ENCODE measurements around the gene FAM216A.
"Not testable (repeated sequence)": the region's sequence is repeated elsewhere in the genome, so short reads cannot be mapped to it uniquely, and the experiment has no call there.

Gene FAM216A

DNA sequence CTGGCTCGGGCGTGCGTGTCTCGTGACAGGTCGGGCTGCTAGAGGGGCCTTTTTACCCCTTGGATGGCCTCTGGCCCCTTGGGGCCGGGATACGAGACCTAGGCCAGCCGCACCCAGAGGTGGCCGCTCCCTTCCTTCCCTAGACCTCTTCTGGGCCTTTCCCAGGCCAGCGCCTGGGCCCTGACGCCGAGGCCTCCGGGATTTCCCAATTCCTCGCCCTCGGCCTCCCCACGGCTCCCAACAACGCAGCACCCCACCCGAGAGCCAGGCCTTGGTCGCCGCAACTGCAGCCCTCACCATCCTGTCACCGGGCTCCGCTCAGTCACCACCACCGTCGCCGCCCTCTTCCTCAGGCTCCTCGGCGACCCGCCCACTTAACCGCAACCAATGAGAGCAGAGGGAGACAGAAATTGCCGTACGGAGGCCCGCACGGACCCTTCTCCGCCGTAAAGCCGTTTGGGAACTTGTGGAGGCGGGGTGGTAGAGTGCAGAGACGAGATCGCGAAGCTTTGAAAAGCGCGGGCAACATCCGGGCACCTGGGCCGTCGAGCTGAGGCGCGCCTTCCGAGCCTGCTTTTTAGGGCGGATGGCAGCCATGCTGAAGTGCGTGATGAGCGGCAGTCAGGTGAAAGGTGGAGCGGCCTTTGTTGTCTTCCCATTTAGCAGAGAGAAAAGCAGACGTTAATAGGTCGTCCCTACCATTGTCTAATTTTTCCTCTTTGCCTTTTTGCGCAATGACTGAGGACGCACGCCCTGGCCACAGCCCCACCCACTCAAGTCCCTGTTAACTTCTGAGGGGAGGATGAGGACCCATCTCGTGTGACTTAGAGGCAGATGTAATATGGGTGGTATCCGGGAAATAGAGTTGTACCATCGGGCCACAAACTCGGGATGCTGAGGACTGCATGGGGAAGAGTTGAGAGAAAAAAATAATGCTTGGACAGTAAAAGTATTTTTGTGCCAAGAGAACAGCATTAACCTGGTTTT lies 33.4 kb downstream of the FAM216A start, which contains the start of the genes RAD9B and VPS29:
RAD9B (plus strand) TSS at position 580 of the 987 bp plus-strand sequence; CDS start at position 587, 7 bp downstream.
VPS29 (minus strand) TSS at position 360 of the 987 bp plus-strand sequence; CDS start at position 300, 60 bp downstream.
- DNase-seq = peak; percentile 99

DNA sequence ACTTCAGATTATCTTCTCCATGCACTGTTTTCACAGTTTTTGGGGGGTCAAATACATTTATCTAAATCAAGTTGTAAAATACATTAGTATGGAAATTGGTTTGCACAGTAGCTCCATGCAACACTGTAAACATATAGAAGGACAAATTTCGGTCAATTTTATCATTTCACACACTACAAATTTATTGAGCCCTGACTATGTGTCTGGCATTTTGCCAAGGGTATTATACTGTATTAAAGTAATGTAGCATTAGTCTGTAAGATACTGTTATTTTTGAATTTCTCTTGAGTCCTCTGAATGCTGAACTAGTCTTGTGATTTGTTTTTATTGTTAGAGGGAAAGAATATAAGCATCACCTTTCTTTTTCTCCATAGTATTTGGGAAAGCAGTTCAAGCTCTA lies 34.8 kb downstream of the FAM216A start:
- no peak for DNase-seq

DNA sequence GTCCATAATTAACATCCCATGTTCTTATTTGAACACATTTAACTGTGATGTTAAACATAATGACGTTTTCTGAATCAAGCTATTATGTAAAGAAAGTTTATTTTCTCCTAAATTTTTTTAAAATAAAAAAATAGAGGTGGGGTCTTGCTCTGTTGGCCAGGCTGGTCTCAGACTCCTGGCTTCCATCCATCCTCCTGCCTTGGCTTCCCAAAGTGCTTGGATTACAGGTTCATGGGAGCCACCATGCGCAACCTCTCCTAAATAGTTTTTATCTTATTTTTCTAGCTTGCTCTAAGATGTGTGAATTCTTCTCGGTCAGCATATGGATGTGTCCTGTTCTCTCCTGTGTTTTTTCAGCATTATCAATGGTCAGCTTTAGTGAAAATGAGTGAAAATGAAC lies 36.7 kb downstream of the FAM216A start:
- DNase-seq = no peak

DNA sequence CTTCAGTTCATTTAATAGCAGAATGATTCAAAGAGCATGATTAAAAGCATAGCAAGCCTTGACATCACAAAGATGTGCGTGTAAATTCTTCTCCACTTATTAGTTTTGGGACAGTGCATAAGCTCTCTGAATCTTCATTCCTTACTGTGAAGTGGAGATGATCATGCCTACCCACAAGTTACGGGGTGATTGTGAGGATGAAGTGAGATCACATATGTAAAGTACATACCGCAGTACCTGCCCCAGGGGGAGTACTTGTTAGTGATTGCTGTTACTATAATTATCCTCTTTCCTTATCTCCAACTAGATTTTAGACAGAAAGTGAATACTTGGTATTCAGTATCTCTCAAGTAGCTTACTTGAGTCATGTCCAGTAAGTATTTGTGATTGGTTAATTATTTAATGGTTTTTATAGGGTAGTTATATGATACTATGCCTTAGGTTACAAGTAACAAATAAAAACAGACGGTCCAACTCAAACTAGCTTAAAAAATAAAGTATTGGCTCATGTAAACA lies 39.5 kb downstream of the FAM216A start:
- no peak for DNase-seq

DNA sequence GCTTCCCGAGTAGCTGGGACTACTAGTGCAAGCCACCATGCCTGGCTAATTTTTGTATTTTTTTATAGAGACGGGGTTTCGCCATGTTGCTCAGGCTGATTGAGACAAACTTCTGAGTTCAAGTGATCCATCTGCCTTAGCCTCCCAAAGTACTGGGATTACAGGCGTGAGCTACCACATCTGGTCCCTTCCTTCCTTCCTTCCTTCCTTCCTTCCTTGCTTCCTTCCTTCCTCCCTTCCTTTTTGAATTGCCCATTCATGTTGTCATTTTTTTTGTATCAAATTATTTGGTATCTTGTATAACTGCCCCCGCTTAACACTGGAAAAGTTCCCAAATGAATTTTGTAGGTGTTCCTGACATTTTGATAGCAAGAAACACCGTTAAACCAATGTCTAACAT lies 45.2 kb downstream of the FAM216A start:
- DNase-seq = no peak

DNA sequence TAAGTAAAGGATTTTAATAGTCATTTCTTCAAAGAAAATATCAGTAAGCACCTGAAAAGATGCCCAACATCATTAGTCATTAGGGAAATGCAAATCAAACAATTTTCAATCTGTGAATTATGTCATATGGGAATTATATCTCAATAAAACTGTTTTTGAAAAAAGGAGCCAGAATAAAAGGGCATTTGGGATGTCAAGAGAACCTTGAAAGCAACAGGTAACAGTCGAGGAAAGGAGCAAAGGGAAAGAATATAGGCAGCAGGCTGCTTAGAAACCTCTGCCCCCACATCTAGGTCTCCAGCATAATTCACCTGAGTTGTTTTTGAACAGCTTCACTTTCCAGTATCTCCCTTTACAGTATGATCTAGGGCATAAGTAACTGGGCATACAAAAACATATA lies 45.7 kb downstream of the FAM216A start:
- DNase-seq = no peak

DNA sequence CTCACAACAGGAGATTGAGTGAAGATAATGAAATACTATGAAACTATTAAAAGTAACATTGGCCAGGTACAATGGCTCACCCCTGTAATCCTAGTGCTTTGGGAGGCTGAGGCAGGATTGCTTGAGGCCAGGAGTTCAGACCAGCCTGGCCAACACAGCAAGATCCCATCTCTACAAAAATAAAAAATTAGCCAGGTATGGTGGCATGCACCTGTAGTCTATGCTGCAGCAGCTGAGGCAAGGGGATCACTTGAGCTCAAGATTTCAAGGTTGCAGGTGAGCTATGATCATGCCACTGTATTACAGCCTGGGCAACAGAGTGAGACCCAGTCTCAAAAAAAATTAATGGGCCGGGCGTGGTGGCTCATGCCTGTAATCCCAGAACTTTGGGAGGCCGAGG lies 48.4 kb downstream of the FAM216A start:
- no peak for DNase-seq

DNA sequence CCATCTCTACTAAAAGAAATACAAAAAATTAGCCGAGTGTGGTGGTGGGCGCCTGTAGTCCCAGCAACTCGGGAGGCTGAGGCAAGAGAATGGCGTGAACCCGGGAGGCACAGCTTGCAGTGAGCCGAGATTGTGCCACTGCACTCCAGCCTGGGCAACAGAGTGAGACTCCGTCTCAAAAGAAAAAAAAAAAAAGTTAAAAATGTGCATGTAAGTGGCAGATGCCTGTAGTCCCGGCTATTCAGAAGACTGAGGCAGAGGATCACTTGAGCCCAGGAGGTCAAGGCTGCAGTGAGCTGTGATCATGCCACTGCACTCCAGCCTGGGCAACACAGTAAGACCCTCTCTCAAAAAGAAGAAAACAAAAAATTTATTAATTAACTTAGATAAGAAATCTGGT lies 49.4 kb downstream of the FAM216A start:
- not testable (repeated sequence) for DNase-seq

DNA sequence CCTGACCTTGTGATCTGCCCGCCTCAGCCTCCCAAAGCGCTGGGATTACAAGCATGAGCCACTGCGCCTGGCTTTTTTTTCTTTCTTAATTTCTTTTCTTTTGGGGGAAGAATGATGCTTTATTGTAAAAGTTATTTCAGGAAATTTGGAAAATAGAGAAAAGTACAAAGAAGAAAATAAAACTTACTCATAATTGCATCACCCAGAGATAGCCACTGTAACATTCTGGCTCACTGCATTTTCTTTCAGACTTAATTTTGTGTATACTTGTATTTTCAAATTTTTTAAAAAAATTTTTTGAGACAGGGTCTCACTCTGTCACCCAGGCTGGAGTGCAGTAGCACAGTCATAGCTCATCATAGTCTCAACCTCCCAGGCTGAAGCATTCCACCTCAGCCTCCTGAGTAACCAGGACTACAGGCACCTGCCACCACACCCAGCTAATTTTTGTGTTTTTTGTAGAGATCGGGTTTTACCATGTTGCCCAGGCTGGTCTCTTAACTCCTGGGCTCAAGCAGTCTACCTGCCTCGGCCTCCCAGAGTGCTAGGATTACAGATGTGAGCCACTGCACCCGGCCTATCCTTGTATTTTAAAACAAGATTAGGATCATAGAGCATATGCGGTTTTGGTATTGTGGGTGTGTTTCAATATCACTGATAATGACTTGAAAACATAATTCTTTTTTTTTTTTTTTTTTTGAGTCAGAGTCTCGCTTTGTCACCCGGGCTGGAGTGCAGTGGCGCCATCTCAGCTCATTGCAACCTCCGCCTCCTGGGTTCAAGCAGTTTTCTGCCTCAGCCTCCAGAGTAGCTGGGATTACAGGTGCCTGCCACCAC lies 52.4 kb downstream of the FAM216A start:
- peak; percentile 6 for DNase-seq

DNA sequence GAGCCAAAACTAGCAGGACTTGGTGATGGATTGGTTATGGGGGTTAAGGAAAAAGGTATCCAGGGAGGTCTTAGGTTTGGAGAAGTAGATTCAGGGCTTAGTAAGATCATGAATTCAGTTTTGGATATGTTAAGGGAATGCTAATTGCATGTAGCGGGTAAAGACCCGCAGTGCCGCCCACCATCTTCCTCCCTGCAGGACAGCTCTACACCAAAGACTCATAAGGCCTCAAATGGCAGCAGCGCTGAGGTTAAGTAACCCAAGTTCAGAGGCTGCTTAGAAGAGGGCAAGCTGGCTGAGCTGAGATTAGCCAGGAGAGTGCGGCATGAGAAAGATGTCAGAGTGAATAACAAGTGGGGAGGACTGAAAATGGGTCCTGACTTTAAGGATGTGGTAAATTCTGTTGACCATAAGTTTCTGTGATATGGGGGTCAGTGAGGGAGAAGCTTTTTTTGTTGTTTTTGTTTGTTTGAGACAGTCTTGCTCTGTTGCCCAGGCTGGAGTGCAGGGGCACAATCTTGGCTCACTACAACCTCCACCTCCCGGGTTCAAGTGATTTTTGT lies 59.7 kb downstream of the FAM216A start:
- no peak for DNase-seq

DNA sequence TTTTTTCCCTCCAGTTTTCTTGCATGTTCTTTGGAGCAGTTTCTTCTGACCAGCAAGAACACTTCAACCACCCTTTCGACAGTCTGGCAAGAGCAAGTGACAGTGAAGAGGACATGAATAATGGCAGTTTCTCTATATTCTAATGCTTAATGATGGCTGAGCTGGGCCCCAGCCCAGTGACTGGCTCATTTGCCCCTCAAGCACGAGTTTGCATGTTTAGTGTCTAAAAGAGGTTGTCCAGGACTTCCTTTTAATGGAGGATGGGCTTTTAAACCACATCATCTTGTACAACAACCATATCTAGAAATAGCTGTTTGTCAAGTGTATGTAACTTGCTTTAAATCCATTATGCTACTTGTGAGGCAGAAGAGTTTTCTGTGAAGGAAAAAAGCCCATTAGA lies 61.9 kb downstream of the FAM216A start:
- DNase-seq = no peak

DNA sequence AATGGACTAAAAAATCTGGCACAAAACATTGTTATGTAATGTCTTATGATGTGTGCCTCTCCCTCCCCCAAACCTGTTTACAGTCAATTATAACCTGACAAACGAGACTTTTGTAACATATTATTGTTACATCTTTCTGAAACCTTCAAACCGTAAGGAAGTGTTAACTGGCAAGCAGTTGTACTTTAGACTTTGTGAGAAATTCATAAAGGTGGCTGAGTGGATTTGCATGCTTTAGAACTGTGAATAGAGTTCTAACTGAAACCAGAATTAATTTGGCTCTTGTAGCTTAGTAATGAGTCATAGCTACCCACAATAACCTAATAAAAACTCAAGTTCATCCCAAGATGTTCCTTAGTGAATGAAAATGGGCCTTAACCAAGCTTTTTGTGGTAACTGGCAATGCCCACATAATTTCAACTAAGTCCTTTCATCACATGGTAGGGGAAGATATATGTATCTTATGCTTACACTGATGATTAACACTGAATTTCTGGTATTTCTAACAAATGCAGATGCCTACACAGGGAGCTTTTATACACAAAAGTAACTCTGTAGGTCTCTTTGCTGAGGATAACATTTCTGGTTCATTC lies 63.2 kb downstream of the FAM216A start:
- DNase-seq = no peak

DNA sequence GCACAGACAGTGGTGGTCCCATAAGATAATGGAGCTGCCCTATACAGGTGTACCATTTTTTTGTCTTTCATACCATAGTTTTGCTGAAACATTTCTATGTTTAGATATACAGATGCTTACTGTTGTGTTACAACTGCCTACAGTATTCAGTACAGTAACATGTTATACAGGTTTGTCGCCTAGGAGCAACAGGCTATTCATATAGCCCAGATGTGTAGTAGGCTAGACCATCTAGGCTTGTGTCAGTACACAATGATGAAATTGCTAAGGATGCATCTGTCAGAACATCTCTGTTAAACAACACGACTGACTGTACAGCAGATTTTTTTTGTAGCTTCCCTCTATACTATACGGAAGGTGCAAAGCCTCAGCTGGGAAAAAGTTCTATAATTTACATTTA lies 64.0 kb downstream of the FAM216A start:
- no peak for DNase-seq

DNA sequence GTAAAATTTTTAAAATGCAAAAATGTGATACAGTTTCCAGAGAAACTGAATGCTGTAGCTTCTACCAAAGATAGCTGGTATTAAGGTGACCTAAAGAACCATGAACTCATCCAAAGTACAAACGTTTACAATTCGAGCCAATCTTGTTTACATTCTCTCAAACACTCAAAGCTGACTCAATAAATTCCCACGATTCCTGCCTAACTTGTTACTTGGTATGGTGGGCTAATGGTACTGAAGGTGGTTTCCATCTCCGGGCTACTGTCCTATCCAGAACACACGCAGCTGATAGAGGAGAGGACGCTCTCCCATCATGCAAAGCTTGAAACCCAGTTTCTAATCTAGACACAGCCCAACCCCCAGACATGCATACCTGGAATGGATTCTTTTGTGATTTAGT lies 65.0 kb downstream of the FAM216A start:
- DNase-seq = no peak

DNA sequence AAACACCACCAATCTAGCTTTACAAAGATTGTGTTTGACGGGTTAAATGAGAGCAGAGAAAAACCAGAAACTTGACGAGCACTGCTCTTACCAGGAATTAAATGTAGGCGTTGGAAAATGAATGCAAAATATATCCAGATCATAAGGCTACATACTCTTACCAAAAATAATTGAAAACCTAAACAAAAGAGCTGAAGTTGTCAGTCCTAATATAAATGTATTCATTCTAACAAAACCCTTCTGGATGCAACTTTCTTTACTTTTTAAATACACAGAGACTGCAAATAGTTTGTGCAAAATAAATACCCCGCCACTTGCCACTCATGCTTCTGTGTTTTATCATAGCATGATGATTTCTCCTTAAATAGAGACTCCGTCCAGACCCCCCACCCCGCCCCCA lies 66.2 kb downstream of the FAM216A start:
- DNase-seq = no peak

DNA sequence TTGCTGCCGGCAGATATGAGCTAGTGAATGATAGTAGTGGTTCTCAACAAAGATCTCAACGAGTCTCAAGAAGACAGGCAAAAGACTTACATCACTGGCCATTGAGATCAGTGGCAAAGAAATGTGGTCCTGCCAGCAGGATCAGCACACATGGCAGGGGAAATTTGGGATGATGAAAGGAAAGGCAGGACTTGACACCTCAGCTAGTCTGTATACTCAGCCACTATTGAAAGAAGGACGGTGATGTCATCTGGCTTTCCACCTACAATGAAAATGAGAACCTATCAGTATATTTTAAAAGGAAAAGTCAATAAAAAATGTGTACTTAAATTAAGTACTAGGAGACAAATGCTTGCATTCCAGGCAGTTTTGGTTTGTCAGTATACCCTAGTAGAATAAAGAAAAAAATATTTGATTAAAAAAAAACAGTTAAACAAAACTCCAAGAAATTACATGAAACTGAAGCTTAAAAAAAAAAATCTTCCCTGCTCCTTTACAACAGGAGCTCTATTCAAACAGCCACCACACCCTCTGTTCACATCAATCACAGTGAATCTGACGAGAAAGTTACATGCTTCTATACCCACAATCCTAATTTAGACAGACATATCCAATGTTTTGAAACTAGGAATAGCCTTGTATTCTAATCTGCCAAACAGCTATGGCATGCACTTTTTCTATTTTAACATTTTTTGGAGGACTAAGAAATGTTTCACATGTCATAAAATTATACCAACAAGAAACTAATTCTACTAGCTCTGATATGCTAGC lies 68.4 kb downstream of the FAM216A start:
- DNase-seq = no peak

DNA sequence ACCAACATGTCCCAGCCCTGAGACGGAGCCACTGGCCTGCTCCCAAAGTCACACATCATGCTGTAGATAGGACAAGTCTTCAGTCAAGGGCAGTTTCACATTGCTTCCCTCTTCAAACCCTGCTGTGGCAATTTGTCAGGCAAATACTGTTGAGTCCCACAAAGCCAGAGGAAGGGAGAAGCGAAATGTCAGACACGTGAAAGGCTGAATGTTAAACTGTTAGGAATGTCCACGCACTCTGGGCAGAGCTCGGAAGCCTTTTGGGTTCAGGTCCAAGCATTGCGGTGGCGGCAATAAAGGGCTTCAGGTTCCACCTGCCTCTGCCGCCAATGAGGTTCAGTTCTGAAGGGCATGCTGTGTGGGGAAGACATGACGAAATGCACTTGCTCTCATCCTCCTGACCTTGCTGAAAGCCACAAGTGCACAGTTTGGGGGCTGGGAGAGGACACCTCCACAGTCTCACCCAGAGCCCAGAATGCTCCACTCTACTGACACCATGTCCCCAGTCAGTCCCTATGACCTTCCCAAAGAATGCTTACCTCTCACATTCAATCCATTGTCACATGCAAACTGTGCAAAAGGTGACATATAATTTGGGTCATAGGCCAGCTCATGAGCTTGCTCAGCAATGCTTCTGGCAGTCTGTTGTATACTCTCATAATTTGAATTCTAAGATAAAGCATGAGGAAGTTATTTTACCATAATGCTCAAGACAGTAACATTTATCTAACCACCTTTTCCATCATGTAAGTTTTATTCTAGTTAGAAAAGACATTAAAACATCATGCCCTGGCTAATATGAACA lies 69.2 kb downstream of the FAM216A start:
- DNase-seq = no peak

DNA sequence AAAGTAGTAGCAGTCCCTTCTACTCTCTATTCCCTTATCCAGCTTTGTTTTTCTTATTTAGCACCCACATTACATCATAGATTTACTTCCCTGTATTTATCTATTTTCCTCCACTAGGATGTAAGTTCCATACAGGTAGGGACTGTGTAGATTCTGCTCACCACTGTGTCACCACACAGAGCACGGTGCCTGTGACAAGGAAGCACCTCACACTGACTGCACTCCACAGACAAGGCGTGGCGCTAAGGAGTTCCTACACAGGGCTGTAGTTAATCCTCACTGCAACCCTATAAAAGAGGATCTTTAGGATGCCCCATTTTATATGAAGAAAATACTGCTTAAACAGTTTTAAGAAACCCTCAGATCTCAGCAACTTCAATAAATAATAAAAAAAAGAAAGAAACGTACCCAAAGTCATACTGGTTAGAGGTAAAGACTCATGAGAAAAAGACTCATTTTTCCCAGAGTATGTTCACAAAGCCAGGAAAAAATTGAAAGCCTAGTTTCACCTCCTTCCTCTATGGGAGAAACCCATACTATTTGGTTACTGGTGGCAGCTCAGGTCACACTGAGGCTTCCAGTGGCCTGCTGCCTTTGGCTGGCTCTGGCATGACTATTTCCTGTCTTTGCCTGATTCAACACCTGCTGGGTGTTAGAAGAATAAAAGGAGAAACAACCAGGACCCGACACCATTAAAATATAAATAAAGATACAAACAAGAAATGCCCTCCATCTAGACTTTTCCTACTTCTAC lies 70.4 kb downstream of the FAM216A start:
- no peak for DNase-seq

All from CD4-positive, alpha-beta T cell treated with Interleukin-12 subunit alpha and Interleukin-12 subunit beta, for 1 hour (primary cell).